ENCODE measurements around the gene FMOD.

FMOD gene

DNA sequence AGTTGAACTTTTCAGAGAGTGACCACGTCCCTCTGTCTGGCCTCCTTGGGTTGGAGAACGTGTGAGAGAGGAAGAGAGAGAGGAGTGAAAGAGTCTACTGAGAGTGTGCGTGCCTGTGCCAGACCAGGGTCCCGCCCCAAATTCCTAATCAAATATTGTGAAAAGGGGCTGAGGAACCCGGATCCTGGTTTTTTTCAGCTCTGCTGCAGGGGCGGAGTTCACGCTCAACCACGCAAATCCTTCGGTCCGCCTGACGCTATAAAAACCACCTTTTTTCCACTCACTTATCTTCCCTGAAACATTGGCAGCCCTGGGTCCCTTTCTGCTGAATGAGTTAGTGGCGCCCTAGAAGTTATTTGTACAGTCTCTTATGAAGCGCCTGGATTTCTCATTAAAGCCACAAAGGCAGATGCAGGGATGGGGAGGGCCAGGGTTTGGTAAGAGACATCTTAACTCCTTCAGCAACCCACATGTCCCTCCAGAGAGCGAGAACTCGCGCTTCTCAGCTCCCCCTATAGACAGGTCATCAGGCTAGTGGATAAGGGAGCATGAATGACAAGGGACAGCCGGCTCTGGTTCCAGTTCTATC, at the start of gene FMOD:
FMOD (minus strand) TSS at position 86 of the 589 bp plus-strand sequence. CDS start 2,852 bp downstream, outside the sequence.
- no peak for DNase-seq

DNA sequence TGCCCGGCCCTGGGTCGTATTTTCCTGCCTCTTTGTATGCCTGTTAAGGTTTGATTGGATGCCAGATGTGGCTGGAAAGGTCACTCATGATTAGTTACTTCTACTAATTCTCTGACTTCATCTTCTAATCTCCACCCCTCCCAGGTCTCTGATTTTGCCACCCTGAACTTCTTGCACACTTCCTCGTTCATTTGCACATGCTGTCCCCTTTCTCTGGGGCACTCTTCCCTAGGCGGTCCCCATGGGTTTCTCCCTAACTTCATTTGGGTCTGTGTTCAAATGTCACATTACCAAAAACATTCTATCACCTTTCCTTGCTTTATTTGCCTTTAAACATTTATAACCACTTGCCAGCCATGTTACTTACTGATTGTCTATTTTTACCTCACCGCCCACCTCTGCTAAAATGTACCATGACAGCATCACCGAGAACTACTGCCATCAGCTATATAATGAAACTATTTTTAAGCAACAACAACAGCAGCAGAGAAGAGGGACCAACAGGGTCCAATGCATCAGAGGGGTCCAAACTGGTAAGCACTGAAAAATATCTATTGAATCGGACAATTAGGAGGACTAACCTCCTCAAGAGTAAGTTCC, 45.8 kb upstream of the FMOD start:
- DNase-seq, result no peak

GRCh38 chr1:203395751-203396150, 44.8 kb upstream of the FMOD start:
- no peak for DNase-seq

DNA sequence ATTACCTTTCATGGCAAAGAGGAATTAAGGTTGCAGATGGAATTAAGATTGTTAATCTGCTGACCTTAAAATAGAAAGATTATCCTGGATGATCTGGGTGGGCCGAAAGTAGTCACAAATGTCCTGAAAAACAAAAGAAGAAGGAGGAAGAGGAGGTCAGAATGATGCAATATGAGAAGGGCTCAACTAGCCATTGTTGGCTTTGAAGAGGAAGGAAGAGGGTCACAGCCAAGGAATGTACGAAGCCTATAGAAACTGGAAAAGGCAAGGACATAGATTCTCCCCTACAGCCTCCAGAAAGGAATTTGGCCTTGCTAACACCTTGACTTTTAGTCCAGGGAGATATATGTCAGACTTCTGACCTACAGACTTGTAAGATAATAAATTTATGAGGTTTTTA, 39.4 kb upstream of the FMOD start:
- DNase-seq, result no peak

GRCh38 chr1:203388683-203389082, 37.8 kb upstream of the FMOD start:
- DNase-seq, result no peak

DNA sequence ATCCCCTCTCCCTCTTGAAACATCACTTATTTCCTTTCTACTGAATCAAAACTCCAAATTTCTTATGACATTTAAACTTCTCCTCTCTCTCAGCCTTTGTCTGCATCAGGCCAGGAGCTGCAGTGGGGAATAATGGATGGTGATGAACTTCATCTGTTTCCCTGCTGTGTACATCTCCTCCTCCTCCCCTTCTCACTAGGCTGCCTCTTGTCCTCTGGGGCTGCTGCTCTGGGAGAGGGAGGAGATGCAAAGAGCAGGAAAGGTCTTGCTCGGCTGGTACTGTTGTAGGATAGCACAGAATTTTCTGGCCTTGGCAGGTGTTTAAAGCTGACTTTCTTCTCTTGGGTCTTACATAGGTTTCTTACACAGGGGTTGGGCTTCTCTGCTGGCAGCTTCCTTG, 31.1 kb upstream of the FMOD start:
- no peak for DNase-seq

DNA sequence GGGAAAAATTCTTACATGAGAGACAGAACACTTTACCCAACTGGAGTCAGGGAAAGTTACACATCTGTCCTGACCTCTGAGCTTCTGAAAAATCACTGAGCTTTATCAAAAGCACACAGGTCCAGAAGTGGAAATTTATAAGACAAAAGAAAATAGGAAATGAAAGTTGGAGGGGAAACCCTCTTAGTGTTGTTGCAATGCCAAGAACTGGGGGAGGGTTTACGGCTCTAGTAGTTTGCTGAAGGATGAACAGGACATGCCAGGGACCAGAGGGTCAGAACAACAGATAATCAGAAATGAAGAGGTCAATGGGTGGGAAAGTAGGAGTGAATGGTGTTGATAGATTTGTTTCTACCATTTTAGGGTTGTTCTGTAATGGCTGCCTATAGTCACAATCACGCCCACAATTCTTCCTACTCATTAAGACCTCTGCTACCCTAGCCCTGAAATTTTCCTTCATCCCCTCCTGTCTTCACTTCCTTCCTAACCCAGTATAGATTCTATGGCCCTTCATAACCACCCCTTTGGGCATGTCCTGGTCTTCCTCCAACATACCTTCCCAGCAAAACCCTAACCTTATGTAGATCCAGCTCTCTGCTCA, 30.3 kb upstream of the FMOD start:
- DNase-seq, result no peak

GRCh38 chr1:203380420-203381150, 29.7 kb upstream of the FMOD start:
- no peak for DNase-seq

DNA sequence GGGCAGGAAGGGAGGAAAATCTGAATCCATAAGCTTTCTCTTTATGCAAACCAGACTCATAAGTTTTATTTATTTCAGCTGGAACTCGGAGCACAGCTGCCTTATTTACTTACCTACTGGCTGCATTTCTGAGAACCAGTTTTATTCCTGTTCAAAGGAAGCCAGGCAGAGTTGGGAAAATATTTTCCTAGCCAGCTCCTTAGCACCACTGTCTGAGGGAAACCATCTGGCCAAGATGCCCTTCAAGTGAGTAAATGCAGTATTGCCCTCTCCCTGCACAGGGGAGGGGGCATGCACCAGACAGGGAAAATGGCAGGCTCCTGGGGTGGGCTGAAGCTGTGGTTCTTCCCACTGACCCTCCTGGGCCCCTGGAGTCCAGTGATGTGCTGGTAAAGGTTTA, 28.9 kb upstream of the FMOD start:
- no peak for DNase-seq

DNA sequence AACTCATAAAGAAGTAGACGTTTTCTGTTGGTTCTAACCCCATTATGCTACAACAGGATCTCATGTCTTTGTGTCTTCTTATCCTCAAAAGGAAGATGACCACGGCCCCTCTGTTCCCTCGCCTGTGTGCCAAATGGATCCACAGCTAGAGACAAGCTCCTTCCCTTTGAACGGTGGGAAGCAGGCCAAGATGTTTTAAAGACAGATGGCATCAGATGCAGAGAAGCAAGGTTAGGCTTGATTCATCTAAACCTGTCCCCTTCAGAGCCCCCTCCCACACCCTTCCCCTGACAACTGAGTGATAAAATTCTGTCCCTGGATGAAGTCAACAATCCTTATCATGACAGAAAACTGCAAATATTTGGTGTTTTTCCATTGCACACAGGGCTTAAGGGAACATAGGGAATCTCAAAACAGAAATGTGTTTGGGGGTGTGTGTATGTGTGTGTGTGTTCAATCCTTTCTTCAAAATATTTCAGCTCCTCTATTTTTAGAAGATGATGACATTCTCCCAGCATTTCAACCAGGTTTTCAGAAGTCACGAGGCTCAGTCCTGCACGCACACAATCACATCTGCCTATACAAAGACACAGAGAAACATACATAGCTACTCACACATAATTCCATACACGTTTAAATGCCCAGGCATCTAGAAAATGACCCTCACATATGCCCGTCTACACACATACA, 27.8 kb upstream of the FMOD start:
- DNase-seq, result no peak

DNA sequence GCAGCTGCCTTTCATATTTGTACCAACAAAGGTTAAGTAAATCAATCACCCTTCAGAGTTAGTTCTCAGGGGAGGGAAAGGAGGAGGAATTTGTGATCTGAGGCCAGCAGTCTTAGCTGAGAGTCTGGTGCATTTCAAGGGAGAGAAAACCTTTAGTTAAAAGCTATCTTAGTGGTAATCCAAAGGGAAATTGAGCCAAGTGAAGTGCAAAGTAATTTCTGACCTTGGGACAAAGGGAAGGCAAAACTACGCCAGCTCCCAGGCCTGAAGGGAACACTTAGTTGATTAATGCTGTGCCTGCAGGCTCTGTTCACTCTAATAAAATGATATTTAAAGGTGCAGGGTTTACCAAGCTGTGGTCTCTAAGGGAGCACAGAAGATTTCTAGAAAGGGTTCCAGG, 23.1 kb upstream of the FMOD start:
- no peak for DNase-seq

GRCh38 chr1:203373002-203373401, 22.1 kb upstream of the FMOD start:
- DNase-seq, result no peak

DNA sequence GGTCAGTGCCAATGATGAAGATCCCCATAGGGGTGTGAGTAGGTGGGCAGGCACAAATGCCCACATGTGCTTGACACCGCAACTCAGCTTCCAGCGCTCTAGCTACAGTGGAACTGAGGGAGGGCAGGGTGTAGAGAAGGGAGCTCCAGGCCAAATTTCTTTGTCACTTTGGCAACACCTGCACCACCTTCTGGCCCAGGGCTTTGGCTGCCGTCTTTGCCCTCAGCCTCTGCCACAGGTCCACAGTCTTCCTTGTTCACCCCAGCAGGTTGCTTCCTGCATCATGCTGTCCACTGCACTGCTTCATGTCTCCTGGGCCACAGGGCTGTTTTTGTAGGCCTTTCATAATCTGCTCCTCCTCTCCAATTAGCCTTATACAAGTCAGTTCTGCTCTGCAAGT, 20.4 kb upstream of the FMOD start:
- DNase-seq, result no peak

GRCh38 chr1:203369666-203370065, 18.7 kb upstream of the FMOD start:
- DNase-seq, result no peak

- no peak for DNase-seq
Observed at GRCh38 chr1:203368624-203369451, 17.9 kb upstream of the FMOD start.

DNA sequence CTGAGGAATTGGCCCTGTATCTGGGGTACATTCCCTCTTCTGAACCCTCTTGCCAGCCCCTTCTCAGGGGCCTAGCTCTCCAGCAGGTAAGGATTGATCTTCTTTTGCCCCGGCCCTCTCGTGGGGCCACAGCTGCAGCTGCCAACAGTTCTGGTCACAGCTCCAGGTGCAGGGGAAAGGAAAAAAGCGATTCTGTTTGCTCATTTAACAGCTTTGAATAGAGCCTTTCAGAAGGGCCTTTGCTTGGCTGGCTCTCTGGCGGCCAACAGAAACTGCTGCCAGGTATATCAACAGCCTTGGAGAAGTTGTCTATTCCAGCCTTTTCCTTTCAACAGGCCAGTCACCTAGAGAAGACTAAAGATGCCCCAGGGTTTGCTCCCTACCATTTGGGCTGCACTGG, 16.1 kb upstream of the FMOD start:
- no peak for DNase-seq

- DNase-seq, result no peak
Observed at GRCh38 chr1:203366476-203366875, 15.6 kb upstream of the FMOD start.

GRCh38 chr1:203364806-203365205, 13.9 kb upstream of the FMOD start:
- no peak for DNase-seq

- no peak for DNase-seq
Observed at GRCh38 chr1:203364094-203364801, 13.3 kb upstream of the FMOD start.

DNA sequence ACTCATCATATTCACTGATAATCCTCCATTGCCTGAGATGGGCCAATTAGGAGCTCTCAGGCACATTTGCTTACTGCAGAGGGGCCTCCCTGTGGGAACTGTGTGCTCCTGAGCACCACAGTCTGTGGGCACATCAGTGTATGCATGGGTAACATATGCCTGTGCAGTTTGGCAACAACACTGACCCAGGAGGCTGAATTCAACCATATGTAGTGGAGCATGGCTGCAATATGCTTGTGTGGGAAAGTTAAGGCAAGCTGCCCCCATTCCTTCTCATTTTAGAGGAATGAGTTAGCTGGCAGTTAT, 11.8 kb upstream of the FMOD start:
- DNase-seq, result no peak

GRCh38 chr1:203361945-203362719, 11.2 kb upstream of the FMOD start:
- no peak for DNase-seq
